ENCODE data around the gene ITGB1BP1.

DNA sequence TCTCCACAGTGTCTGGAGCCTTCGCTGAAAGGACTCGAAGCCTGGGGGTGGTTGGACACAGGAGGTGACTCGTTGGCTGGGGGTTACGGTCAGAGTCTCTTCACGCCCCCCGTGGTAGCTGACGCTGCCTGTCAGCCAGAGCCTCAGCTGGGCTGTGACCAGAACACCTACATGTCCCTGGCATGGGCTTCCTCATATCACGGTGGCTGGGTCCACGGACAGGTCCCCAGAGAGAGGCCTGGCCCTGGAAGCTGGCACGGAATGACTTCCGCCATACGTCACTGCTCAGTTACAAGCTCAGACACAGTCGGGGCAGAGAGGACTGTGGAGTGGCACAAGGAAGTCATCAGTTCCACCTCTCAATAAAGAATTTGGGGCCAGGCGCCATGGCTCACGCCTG lies 28.5 kb downstream of the ITGB1BP1 start:
- TF ChIP-seq POLR2AphosphoS5 (IDR thresholded peaks at IDR 0.05), result no peak
- TF ChIP-seq, protein P1, sequence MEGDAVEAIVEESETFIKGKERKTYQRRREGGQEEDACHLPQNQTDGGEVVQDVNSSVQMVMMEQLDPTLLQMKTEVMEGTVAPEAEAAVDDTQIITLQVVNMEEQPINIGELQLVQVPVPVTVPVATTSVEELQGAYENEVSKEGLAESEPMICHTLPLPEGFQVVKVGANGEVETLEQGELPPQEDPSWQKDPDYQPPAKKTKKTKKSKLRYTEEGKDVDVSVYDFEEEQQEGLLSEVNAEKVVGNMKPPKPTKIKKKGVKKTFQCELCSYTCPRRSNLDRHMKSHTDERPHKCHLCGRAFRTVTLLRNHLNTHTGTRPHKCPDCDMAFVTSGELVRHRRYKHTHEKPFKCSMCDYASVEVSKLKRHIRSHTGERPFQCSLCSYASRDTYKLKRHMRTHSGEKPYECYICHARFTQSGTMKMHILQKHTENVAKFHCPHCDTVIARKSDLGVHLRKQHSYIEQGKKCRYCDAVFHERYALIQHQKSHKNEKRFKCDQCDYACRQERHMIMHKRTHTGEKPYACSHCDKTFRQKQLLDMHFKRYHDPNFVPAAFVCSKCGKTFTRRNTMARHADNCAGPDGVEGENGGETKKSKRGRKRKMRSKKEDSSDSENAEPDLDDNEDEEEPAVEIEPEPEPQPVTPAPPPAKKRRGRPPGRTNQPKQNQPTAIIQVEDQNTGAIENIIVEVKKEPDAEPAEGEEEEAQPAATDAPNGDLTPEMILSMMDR (IDR thresholded peaks at IDR 0.05), result no peak

Data from prostate gland (tissue), 2 donors.